GM12878 (cell line): ENCODE measurements around the gene PNMT.

Experiments used
- CTCF ChIP-seq, 3 experiments: IDR thresholded peaks in 2 of 3; conservative IDR thresholded peaks in 1 of 3; 2 replicates each; pipeline ENCODE4 v1.5.1; 2011; ENCODE audit warnings: low read depth in 3 of 3, low read length in 3 of 3, mild to moderate bottlenecking in 3 of 3, control low read depth in 2 of 3, moderate library complexity in 2 of 3, inconsistent platforms in 1 of 3, mixed read lengths in 1 of 3; ENCODE audit not compliant: control insufficient read depth in 2 of 3, insufficient read depth in 1 of 3; ENCODE audit errors: extremely low read depth in 1 of 3
- EED ChIP-seq: sonication (generic); IDR thresholded peaks from 2 replicates; pipeline ENCODE4 v1.6.1; 2016; ENCODE audit warnings: antibody characterized with exemption, low read depth
- EZH2 ChIP-seq: IDR thresholded peaks from 2 replicates; pipeline ENCODE4 v1.6.1; 2012; ENCODE audit warnings: low read depth, mild to moderate bottlenecking, control low read depth, inconsistent platforms, low read length, borderline replicate concordance; ENCODE audit not compliant: control insufficient read depth
- MEF2A ChIP-seq: IDR thresholded peaks from 2 replicates; pipeline ENCODE4 v1.6.1; 2011; ENCODE audit warnings: low read depth, mild to moderate bottlenecking, low read length, moderate library complexity; ENCODE audit not compliant: insufficient read depth
- PAX5 ChIP-seq: IDR thresholded peaks from 2 replicates; pipeline ENCODE4 v1.6.1; 2011; ENCODE audit warnings: low read depth, low read length, borderline replicate concordance
- POLR2A ChIP-seq: IDR thresholded peaks from 2 replicates; pipeline ENCODE4 v1.6.1; 2011; ENCODE audit warnings: low read depth, mild to moderate bottlenecking, low read length
- POLR2AphosphoS5 ChIP-seq: IDR thresholded peaks from 2 replicates; pipeline ENCODE4 v1.6.1; 2011; ENCODE audit warnings: mild to moderate bottlenecking, low read length, inconsistent platforms
- RCOR1 ChIP-seq: conservative IDR thresholded peaks from 2 replicates; pipeline ENCODE4 v1.6.1; 2012; ENCODE audit warnings: low read depth, low read length, improper control_type of control experiment
- SMC3 ChIP-seq: IDR thresholded peaks from 2 replicates; pipeline ENCODE4 v1.6.1; 2011; ENCODE audit warnings: low read length, improper control_type of control experiment, borderline replicate concordance

- no peak for TF ChIP-seq CTCF (IDR thresholded peaks at IDR 0.05 in 2 of 3, conservative IDR thresholded peaks at IDR 0.05 in 1 of 3; ENCODE audit: control insufficient read depth in 2 of 3, extremely low read depth in 1 of 3, insufficient read depth in 1 of 3, low read depth in 3 of 3, low read length in 3 of 3)
- no peak for TF ChIP-seq POLR2A
- TF ChIP-seq MEF2A, result no peak
- no peak for TF ChIP-seq PAX5
- TF ChIP-seq POLR2AphosphoS5, result no peak
- TF ChIP-seq SMC3, result no peak
- no peak for TF ChIP-seq EZH2
- no peak for TF ChIP-seq EED
- TF ChIP-seq RCOR1, result no peak
Observed at GRCh38 chr17:39639043-39639442, 29.2 kb upstream of the PNMT start.
